SK-N-SH treated with all-trans-retinoic acid at 6 μM for 48 hours (cell line): ENCODE data around the gene HMCN2.

ENCODE experiments used
- ATAC-seq: fragments of 200-7000 bp; cut with Tn5 transposase; 3 replicates; pipeline ENCODE4 v1.9.1; 2020; ENCODE audit warnings: mild to moderate bottlenecking, moderate library complexity
- ARNTL ChIP-seq: fragments of 450-650 bp; formaldehyde crosslinking; IDR thresholded peaks from 2 replicates; pipeline ENCODE4 v1.5.0; 2020; ENCODE audit warnings: low read depth, mild to moderate bottlenecking, moderate library complexity, borderline replicate concordance
- BACH2 ChIP-seq: fragments of 250-450 bp; sonication (Bioruptor Pico); IDR thresholded peaks from 2 replicates; pipeline ENCODE4 v1.9.0; 2021; ENCODE audit warnings: mild to moderate bottlenecking, borderline replicate concordance
- CREB5 ChIP-seq: fragments of 250-450 bp; sonication (Bioruptor Pico); IDR thresholded peaks from 2 replicates; pipeline ENCODE4 v1.5.1; 2020; ENCODE audit warnings: low read depth, mild to moderate bottlenecking, moderate library complexity
- CSDC2 ChIP-seq: fragments of 250-450 bp; sonication (Bioruptor Pico); IDR thresholded peaks from 2 replicates; pipeline ENCODE4 v1.5.0; 2020; ENCODE audit warnings: mild to moderate bottlenecking, moderate library complexity
- ESRRG ChIP-seq: fragments of 250-450 bp; sonication (Bioruptor Pico); IDR thresholded peaks from 2 replicates; pipeline ENCODE4 v1.6.1; 2021; ENCODE audit warnings: mild to moderate bottlenecking
- GLIS3 ChIP-seq: fragments of 250-450 bp; sonication (Bioruptor Pico); IDR thresholded peaks from 2 replicates; pipeline ENCODE4 v1.5.0; 2020; ENCODE audit warnings: mild to moderate bottlenecking, moderate library complexity
- ISL1 ChIP-seq: fragments of 250-450 bp; sonication (Bioruptor Pico); IDR thresholded peaks from 2 replicates; pipeline ENCODE4 v2.1.2; 2022; ENCODE audit warnings: mild to moderate bottlenecking, moderate library complexity
- OSR1 ChIP-seq: fragments of 250-450 bp; sonication (Bioruptor Pico); IDR thresholded peaks from 2 replicates; pipeline ENCODE4 v1.8.0; 2022; ENCODE audit warnings: moderate library complexity, mild to moderate bottlenecking, inconsistent platforms
- PPARA ChIP-seq: fragments of 250-450 bp; sonication (Bioruptor Pico); IDR thresholded peaks from 2 replicates; pipeline ENCODE4 v1.5.0; 2020; ENCODE audit warnings: mild to moderate bottlenecking, borderline replicate concordance
- RARB ChIP-seq: fragments of 250-450 bp; sonication (Bioruptor Pico); IDR thresholded peaks from 2 replicates; pipeline ENCODE4 v1.8.0; 2021; ENCODE audit warnings: mild to moderate bottlenecking, moderate library complexity
- SNAI2 ChIP-seq: fragments of 250-450 bp; sonication (Bioruptor Pico); IDR thresholded peaks from 2 replicates; pipeline ENCODE4 v1.5.0; 2020; ENCODE audit warnings: mild to moderate bottlenecking, moderate library complexity
- TCF4 ChIP-seq: fragments of 250-450 bp; sonication (Bioruptor Pico); IDR thresholded peaks from 2 replicates; pipeline ENCODE4 v1.8.0; 2021; ENCODE audit warnings: mild to moderate bottlenecking, moderate library complexity, borderline replicate concordance
- TOX ChIP-seq: fragments of 250-450 bp; sonication (Bioruptor Pico); IDR thresholded peaks from 2 replicates; pipeline ENCODE4 v1.8.0; 2021; ENCODE audit warnings: mild to moderate bottlenecking, moderate library complexity, borderline replicate concordance
- TSHZ2 ChIP-seq: fragments of 250-450 bp; sonication (Bioruptor Pico); IDR thresholded peaks from 2 replicates; pipeline ENCODE4 v1.5.0; 2020; ENCODE audit warnings: mild to moderate bottlenecking, moderate library complexity
- ZC3H10 ChIP-seq: fragments of 250-450 bp; sonication (Bioruptor Pico); IDR thresholded peaks from 2 replicates; pipeline ENCODE4 v1.5.1; 2021; ENCODE audit warnings: mild to moderate bottlenecking, moderate library complexity
- ZFP3 ChIP-seq: fragments of 250-450 bp; sonication (Bioruptor Pico); IDR thresholded peaks from 2 replicates; pipeline ENCODE4 v1.5.0; 2020; ENCODE audit warnings: mild to moderate bottlenecking, moderate library complexity
- ZFP30 ChIP-seq: fragments of 450-650 bp; formaldehyde crosslinking; IDR thresholded peaks from 2 replicates; pipeline ENCODE4 v1.5.0; 2022; ENCODE audit warnings: mild to moderate bottlenecking, moderate library complexity
- ZNF565 ChIP-seq: fragments of 450-650 bp; formaldehyde crosslinking; conservative IDR thresholded peaks from 2 replicates; pipeline ENCODE4 v1.5.0; 2020; ENCODE audit warnings: low read depth, mild to moderate bottlenecking, moderate library complexity
- ZNF70 ChIP-seq: fragments of 450-650 bp; formaldehyde crosslinking; IDR thresholded peaks from 2 replicates; pipeline ENCODE4 v1.5.0; 2020; ENCODE audit warnings: mild to moderate bottlenecking, moderate library complexity
- ZNF8 ChIP-seq: fragments of 450-650 bp; formaldehyde crosslinking; IDR thresholded peaks from 2 replicates; pipeline ENCODE4 v1.5.0; 2020; ENCODE audit warnings: mild to moderate bottlenecking, moderate library complexity
- TF ChIP-seq, protein P1 (sequence below): fragments of 250-450 bp; sonication (Bioruptor Pico); IDR thresholded peaks from 2 replicates; pipeline ENCODE4 v1.8.0; 2020; ENCODE audit warnings: mild to moderate bottlenecking, moderate library complexity, borderline replicate concordance
- TF ChIP-seq, protein P2 (sequence below): fragments of 250-450 bp; sonication (Bioruptor Pico); IDR thresholded peaks from 2 replicates; pipeline ENCODE4 v1.5.1; 2021; ENCODE audit warnings: mild to moderate bottlenecking, moderate library complexity
- TF ChIP-seq, protein P3 (sequence below): fragments of 250-450 bp; sonication (Bioruptor Pico); IDR thresholded peaks from 2 replicates; pipeline ENCODE4 v1.8.0; 2021; ENCODE audit warnings: low read depth, mild to moderate bottlenecking, moderate library complexity, borderline replicate concordance

Gene HMCN2

GRCh38 chr9:130222833-130223232, 42.7 kb upstream of the HMCN2 start:
- no peak for ATAC-seq
- no peak for TF ChIP-seq ISL1 (CRISPR knock-in tag)
- TF ChIP-seq CSDC2 (CRISPR knock-in tag) = no peak
- TF ChIP-seq, protein P1, sequence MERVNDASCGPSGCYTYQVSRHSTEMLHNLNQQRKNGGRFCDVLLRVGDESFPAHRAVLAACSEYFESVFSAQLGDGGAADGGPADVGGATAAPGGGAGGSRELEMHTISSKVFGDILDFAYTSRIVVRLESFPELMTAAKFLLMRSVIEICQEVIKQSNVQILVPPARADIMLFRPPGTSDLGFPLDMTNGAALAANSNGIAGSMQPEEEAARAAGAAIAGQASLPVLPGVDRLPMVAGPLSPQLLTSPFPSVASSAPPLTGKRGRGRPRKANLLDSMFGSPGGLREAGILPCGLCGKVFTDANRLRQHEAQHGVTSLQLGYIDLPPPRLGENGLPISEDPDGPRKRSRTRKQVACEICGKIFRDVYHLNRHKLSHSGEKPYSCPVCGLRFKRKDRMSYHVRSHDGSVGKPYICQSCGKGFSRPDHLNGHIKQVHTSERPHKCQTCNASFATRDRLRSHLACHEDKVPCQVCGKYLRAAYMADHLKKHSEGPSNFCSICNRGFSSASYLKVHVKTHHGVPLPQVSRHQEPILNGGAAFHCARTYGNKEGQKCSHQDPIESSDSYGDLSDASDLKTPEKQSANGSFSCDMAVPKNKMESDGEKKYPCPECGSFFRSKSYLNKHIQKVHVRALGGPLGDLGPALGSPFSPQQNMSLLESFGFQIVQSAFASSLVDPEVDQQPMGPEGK (CRISPR knock-in tag) = no peak
- no peak for TF ChIP-seq TOX (CRISPR knock-in tag)
- no peak for TF ChIP-seq GLIS3 (CRISPR knock-in tag)
- TF ChIP-seq, protein P2, sequence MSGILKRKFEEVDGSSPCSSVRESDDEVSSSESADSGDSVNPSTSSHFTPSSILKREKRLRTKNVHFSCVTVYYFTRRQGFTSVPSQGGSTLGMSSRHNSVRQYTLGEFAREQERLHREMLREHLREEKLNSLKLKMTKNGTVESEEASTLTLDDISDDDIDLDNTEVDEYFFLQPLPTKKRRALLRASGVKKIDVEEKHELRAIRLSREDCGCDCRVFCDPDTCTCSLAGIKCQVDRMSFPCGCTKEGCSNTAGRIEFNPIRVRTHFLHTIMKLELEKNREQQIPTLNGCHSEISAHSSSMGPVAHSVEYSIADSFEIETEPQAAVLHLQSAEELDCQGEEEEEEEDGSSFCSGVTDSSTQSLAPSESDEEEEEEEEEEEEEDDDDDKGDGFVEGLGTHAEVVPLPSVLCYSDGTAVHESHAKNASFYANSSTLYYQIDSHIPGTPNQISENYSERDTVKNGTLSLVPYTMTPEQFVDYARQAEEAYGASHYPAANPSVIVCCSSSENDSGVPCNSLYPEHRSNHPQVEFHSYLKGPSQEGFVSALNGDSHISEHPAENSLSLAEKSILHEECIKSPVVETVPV (CRISPR knock-in tag) = no peak
- TF ChIP-seq ARNTL (CRISPR knock-in tag) = no peak
- TF ChIP-seq SNAI2 (CRISPR knock-in tag) = no peak
- TF ChIP-seq OSR1 (CRISPR knock-in tag) = no peak
- TF ChIP-seq TSHZ2 = no peak
- TF ChIP-seq PPARA (CRISPR knock-in tag) = no peak
- no peak for TF ChIP-seq ZC3H10
- TF ChIP-seq ZFP3 (CRISPR knock-in tag) = no peak
- no peak for TF ChIP-seq BACH2
- no peak for TF ChIP-seq ZNF70 (CRISPR knock-in tag)
- no peak for TF ChIP-seq ZNF8 (CRISPR knock-in tag)
- no peak for TF ChIP-seq TCF4 (CRISPR knock-in tag)
- no peak for TF ChIP-seq ESRRG (CRISPR knock-in tag)

GRCh38 chr9:130225071-130225470, 40.5 kb upstream of the HMCN2 start:
- ATAC-seq = no peak
- TF ChIP-seq, protein P3, sequence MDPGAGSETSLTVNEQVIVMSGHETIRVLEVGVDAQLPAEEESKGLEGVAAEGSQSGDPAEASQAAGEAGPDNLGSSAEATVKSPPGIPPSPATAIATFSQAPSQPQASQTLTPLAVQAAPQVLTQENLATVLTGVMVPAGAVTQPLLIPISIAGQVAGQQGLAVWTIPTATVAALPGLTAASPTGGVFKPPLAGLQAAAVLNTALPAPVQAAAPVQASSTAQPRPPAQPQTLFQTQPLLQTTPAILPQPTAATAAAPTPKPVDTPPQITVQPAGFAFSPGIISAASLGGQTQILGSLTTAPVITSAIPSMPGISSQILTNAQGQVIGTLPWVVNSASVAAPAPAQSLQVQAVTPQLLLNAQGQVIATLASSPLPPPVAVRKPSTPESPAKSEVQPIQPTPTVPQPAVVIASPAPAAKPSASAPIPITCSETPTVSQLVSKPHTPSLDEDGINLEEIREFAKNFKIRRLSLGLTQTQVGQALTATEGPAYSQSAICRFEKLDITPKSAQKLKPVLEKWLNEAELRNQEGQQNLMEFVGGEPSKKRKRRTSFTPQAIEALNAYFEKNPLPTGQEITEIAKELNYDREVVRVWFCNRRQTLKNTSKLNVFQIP (CRISPR knock-in tag) = no peak
- TF ChIP-seq RARB (CRISPR knock-in tag) (no peak), ZC3H10 (no peak), ZFP30 (CRISPR knock-in tag) (no peak), ZNF70 (CRISPR knock-in tag) (no peak), TCF4 (CRISPR knock-in tag) (no peak)
- TF ChIP-seq, protein P2 (CRISPR knock-in tag) = no peak

- TF ChIP-seq ARNTL (CRISPR knock-in tag) (no peak), ESRRG (CRISPR knock-in tag) (no peak), ZNF565 (CRISPR knock-in tag) (no peak), CREB5 (CRISPR knock-in tag) (no peak), TOX (CRISPR knock-in tag) (no peak), CSDC2 (CRISPR knock-in tag) (no peak)
- TF ChIP-seq, protein P1 (CRISPR knock-in tag) = no peak
- TF ChIP-seq, protein P2 (CRISPR knock-in tag) = no peak
Observed at GRCh38 chr9:130225586-130225985, 40.0 kb upstream of the HMCN2 start.

More at GRCh38 chr9:130225586-130225985, 40.0 kb upstream of the HMCN2 start:
- ATAC-seq = no peak
